ENCODE data around the gene WDR82. TPM values are rescaled to one million over a fixed set of nuclear protein-coding genes. Genes with fewer than 3 reads are reported as not detected.

Gene WDR82
- polyA plus RNA-seq (ENCODE audit: insufficient read length in 3 of 3), result 100 to 1,000 TPM; 110 to 117 (median 116) TPM

- DNase-seq (ENCODE audit: low read depth in 3 of 3, low spot score in 2 of 3), result peak; percentile 77 to 88 (median 85)
Observed at GRCh38 chr3:52278510-52279069, at the start of gene WDR82. Gene WDR82 (minus strand): TSS chr3:52278649. CDS start chr3:52278361, 288 bp downstream.

GRCh38 chr3:52327486-52328290, 49.2 kb upstream of the WDR82 start:
- DNase-seq (ENCODE audit: low read depth in 3 of 3, low spot score in 2 of 3), result no peak

- no peak for DNase-seq (ENCODE audit: low read depth in 3 of 3, low spot score in 2 of 3)
Observed at GRCh38 chr3:52326976-52327375, 48.5 kb upstream of the WDR82 start.

- no peak for DNase-seq (ENCODE audit: low read depth in 3 of 3, low spot score in 2 of 3)
Observed at GRCh38 chr3:52325686-52326085, 47.2 kb upstream of the WDR82 start.

GRCh38 chr3:52324676-52325075, 46.2 kb upstream of the WDR82 start:
- no peak for DNase-seq (ENCODE audit: low read depth in 3 of 3, low spot score in 2 of 3)

GRCh38 chr3:52323526-52324295, 45.3 kb upstream of the WDR82 start:
- no peak for DNase-seq (ENCODE audit: low read depth in 3 of 3, low spot score in 2 of 3)

- no peak for DNase-seq (ENCODE audit: low read depth in 3 of 3, low spot score in 2 of 3)
Observed at GRCh38 chr3:52322466-52322865, 44.0 kb upstream of the WDR82 start.

GRCh38 chr3:52321481-52321880, 43.0 kb upstream of the WDR82 start:
- no peak for DNase-seq (ENCODE audit: low read depth in 3 of 3, low spot score in 2 of 3)

GRCh38 chr3:52319921-52320595, 41.6 kb upstream of the WDR82 start:
- DNase-seq (ENCODE audit: low read depth in 3 of 3, low spot score in 2 of 3), result no peak

- DNase-seq (ENCODE audit: low read depth in 3 of 3, low spot score in 2 of 3), result no peak
Observed at GRCh38 chr3:52318186-52318816, 39.9 kb upstream of the WDR82 start.

- DNase-seq (ENCODE audit: low read depth in 3 of 3, low spot score in 2 of 3), result no peak
Observed at GRCh38 chr3:52317208-52318000, 39.0 kb upstream of the WDR82 start.

GRCh38 chr3:52315977-52316764, 37.7 kb upstream of the WDR82 start, which contains the start of gene DNAH1:
Gene DNAH1 (plus strand): TSS chr3:52316319. CDS start chr3:52322443, 6,124 bp downstream.
- no peak for DNase-seq (ENCODE audit: low read depth in 3 of 3, low spot score in 2 of 3)

- no peak for DNase-seq (ENCODE audit: low read depth in 3 of 3, low spot score in 2 of 3)
Observed at GRCh38 chr3:52315006-52315405, 36.6 kb upstream of the WDR82 start.

- no peak for DNase-seq (ENCODE audit: low read depth in 3 of 3, low spot score in 2 of 3)
Observed at GRCh38 chr3:52314489-52314888, 36.0 kb upstream of the WDR82 start.

- DNase-seq (ENCODE audit: low read depth in 3 of 3, low spot score in 2 of 3), result no peak
Observed at GRCh38 chr3:52313774-52314188, 35.3 kb upstream of the WDR82 start.

GRCh38 chr3:52313188-52313773, 34.8 kb upstream of the WDR82 start:
- DNase-seq (ENCODE audit: low read depth in 3 of 3, low spot score in 2 of 3), result no peak

- no peak for DNase-seq (ENCODE audit: low read depth in 3 of 3, low spot score in 2 of 3)
Observed at GRCh38 chr3:52311576-52312119, 33.2 kb upstream of the WDR82 start.
